ENCODE results near the gene ATG10. TPM values are rescaled to one million over a fixed set of nuclear protein-coding genes. Genes with fewer than 3 reads are reported as not detected.
"Not testable (repeated sequence)": the region's sequence is repeated elsewhere in the genome, so short reads cannot be mapped to it uniquely, and the experiment has no call there.

Gene ATG10
- total and polyA plus RNA-seq, 7 donors, result 4.2 to 7.4 (median 6.0) TPM

DNA sequence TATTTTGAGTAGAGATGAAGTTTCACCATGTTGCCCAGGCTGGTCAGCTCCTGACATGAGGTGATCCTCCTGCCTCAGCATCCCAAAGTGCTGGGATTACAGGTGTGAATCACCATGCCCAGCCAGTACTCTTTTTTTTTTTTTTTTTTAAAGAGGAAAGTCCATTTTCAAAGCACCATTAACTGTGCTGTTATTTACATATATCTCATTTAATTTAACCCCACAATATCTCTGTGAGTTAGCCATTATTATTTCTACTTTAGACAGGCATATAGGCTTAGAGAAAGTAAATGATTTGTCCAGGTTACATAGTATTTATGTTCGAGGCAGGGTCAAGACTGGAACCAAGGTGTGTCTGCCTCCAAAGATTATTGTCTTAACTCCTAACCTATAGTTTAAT is 50.7 kb downstream of the ATG10 start:
- Histone ChIP-seq H3K9me3 (no peaks in the 10 kb centered on the region), H3K36me3 (ENCODE audit: insufficient read depth in 1 of 2, low read depth in 1 of 2) (no peaks in the 10 kb centered on the region), H3K4me3 (no peak overlapping the region), H3K27ac (no peak overlapping the region), H3K27me3 (ENCODE audit: insufficient read depth in 3 of 3, low read length in 2 of 3) (no peaks in the 10 kb centered on the region), H3K4me1 (no peaks in the 10 kb centered on the region)
- ATAC-seq, result no peak
- 93 to 97% (median 94%) methylated on average over 1 of the region's 1 CpG for WGBS, 3 donors
- TF ChIP-seq CTCF (IDR thresholded peaks at IDR 0.05), result no peak
- intact Hi-C loops (cut with DNase I), result no loop called here
- no peak for DNase-seq

GRCh38 chr5:82023644-82024043 is 51.8 kb downstream of the ATG10 start:
- H3K4me1 ChIP-seq, result no peaks in the 10 kb centered on the region
- H3K36me3 ChIP-seq (ENCODE audit: insufficient read depth in 1 of 2, low read depth in 1 of 2), result no peaks in the 10 kb centered on the region
- no peak for TF ChIP-seq CTCF (IDR thresholded peaks at IDR 0.05)
- H3K9me3 ChIP-seq, result no peaks in the 10 kb centered on the region
- DNase-seq (no peak), ATAC-seq (no peak)
- H3K27ac ChIP-seq, result no peak overlapping the region
- H3K4me3 ChIP-seq, result no peak overlapping the region
- H3K27me3 ChIP-seq (ENCODE audit: insufficient read depth in 3 of 3, low read length in 2 of 3), result no peaks in the 10 kb centered on the region
- intact Hi-C loops (cut with DNase I), result no loop called here
- 77 to 90% (median 90%) methylated on average over 3 of the region's 3 CpGs for WGBS, 3 donors

- no peak overlapping the region for H3K4me3 ChIP-seq
- TF ChIP-seq CTCF (IDR thresholded peaks at IDR 0.05), result no peak
- H3K36me3 ChIP-seq (ENCODE audit: insufficient read depth in 1 of 2, low read depth in 1 of 2), result no peaks in the 10 kb centered on the region
- intact Hi-C loops (cut with DNase I), result no loop called here
- no peak for ATAC-seq
- no peaks in the 10 kb centered on the region for H3K9me3 ChIP-seq
- 57 to 70% (median 59%) methylated on average over 4 of the region's 4 CpGs for WGBS, 3 donors
- H3K27ac ChIP-seq, result no peak overlapping the region
- no peaks in the 10 kb centered on the region for H3K4me1 ChIP-seq
- no peaks in the 10 kb centered on the region for H3K27me3 ChIP-seq (ENCODE audit: insufficient read depth in 3 of 3, low read length in 2 of 3)
- DNase-seq, result no peak
These were observed 59.6 kb downstream of the ATG10 start for GRCh38 chr5:82031220-82032119.

DNA sequence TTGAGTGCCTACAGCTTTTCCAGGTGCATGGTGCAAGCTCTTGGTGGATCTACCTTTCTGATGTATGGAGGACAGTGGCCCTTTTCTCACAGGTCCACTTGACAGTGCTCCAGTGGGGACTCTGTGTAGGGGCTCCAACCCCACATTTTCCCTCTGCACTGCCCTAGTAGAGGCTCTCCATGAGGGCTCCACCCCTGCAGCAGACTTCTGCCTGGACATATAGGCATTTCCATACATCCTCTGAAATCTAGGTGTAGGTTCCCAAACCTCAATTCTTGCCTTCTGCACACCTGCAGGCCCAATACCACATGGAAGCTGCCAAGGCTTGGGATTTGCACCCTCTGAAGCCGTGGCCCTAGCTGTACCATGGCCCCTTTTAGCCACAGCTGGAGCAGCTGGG is 71.1 kb downstream of the ATG10 start:
- WGBS, 3 donors, result 95 to 100% (median 100%) methylated on average over 1 of the region's 1 CpG
- intact Hi-C loops (cut with DNase I), result not testable (repeated sequence)

GRCh38 chr5:82044010-82044409 is 72.2 kb downstream of the ATG10 start:
- DNase-seq, result no peak
- Histone ChIP-seq H3K4me1 (no peaks in the 10 kb centered on the region), H3K27ac (no peak overlapping the region), H3K36me3 (ENCODE audit: insufficient read depth in 1 of 2, low read depth in 1 of 2) (no peaks in the 10 kb centered on the region), H3K27me3 (ENCODE audit: insufficient read depth in 3 of 3, low read length in 2 of 3) (no peaks in the 10 kb centered on the region), H3K9me3 (peaks cover 7% of the 10 kb centered on the region), H3K4me3 (no peak overlapping the region)
- intact Hi-C loops (cut with DNase I), result no loop called here
- no peak for TF ChIP-seq CTCF (IDR thresholded peaks at IDR 0.05)
- no peak for ATAC-seq
- WGBS, 3 donors, result 80 to 89% (median 89%) methylated on average over 2 of the region's 2 CpGs

More for the DNA sequence above, 71.1 kb downstream of the ATG10 start:
- not testable (repeated sequence) for DNase-seq; H3K27me3 ChIP-seq (ENCODE audit: insufficient read depth in 3 of 3, low read length in 2 of 3); H3K27ac ChIP-seq; H3K4me1 ChIP-seq; H3K9me3 ChIP-seq; H3K4me3 ChIP-seq; H3K36me3 ChIP-seq (ENCODE audit: insufficient read depth in 1 of 2, low read depth in 1 of 2); ATAC-seq

Measured in psoas muscle (tissue), 8 donors.